HG02798 (cell line): ENCODE data around the gene CCDC69.

Experiments used
- ATAC-seq: cut with Tn5 transposase; IDR thresholded peaks from one replicate; pipeline ENCODE4 v1.9.1; 2021; ENCODE audit warnings: mild to moderate bottlenecking; ENCODE audit not compliant: unreplicated experiment, poor library complexity

CCDC69 gene

GRCh38 chr5:151173711-151174611 is 49.9 kb downstream of the CCDC69 start:
- ATAC-seq: no peak

- no peak for ATAC-seq
These were observed 52.4 kb downstream of the CCDC69 start for GRCh38 chr5:151171529-151171928.

GRCh38 chr5:151168602-151169344 is 55.1 kb downstream of the CCDC69 start:
- no peak for ATAC-seq

GRCh38 chr5:151167022-151167421 is 56.9 kb downstream of the CCDC69 start:
- ATAC-seq: no peak

GRCh38 chr5:151164687-151165392 is 59.1 kb downstream of the CCDC69 start:
- peak; percentile 91 for ATAC-seq

- ATAC-seq: no peak
These were observed 61.1 kb downstream of the CCDC69 start for GRCh38 chr5:151162776-151163175.

- peak; percentile 26 for ATAC-seq
These were observed 64.1 kb downstream of the CCDC69 start for GRCh38 chr5:151159649-151160373.

GRCh38 chr5:151158287-151158661 is 65.6 kb downstream of the CCDC69 start:
- no peak for ATAC-seq

GRCh38 chr5:151157426-151158286 is 66.2 kb downstream of the CCDC69 start, which contains the start of gene ANXA6:
Gene ANXA6, minus strand, starts transcription at chr5:151157779. Its CDS starts 9,878 bp downstream, at chr5:151147901.
- peak; percentile 66 for ATAC-seq

GRCh38 chr5:151156507-151157420 is 67.1 kb downstream of the CCDC69 start:
- no peak for ATAC-seq

- ATAC-seq: peak; percentile 21
These were observed 68.0 kb downstream of the CCDC69 start for GRCh38 chr5:151155775-151156506.

- ATAC-seq: peak; percentile 27
These were observed 68.7 kb downstream of the CCDC69 start for GRCh38 chr5:151154931-151155774.

- ATAC-seq: no peak
These were observed 70.1 kb downstream of the CCDC69 start for GRCh38 chr5:151153766-151154272.

GRCh38 chr5:151153300-151153699 is 70.6 kb downstream of the CCDC69 start:
- no peak for ATAC-seq

- ATAC-seq: peak; percentile 27
These were observed 72.1 kb downstream of the CCDC69 start for GRCh38 chr5:151151793-151152192.

GRCh38 chr5:151151263-151151660 is 72.6 kb downstream of the CCDC69 start:
- ATAC-seq: no peak
